ENCODE results near the gene CDK6.

- TF ChIP-seq FOXM1 (IDR thresholded peaks at IDR 0.05; ENCODE audit: borderline replicate concordance) (no peak), PKNOX1 (IDR thresholded peaks at IDR 0.05) (no peak), FOXK2 (IDR thresholded peaks at IDR 0.05) (no peak), ELF4 (IDR thresholded peaks at IDR 0.05) (no peak), L3MBTL2 (conservative IDR thresholded peaks at IDR 0.05) (no peak), SP1 (IDR thresholded peaks at IDR 0.05) (no peak), BHLHE40 (IDR thresholded peaks at IDR 0.05; ENCODE audit: borderline replicate concordance) (no peak)
Measured at GRCh38 chr7:92682330-92682729, 154.0 kb downstream of the CDK6 start.
